ENCODE results near the gene FAM240A. TPM values are rescaled to one million over a fixed set of nuclear protein-coding genes. Genes with fewer than 3 reads are reported as not detected.

The FAM240A gene
- total RNA-seq, 2 donors from 2014 or later: 0.32 TPM; not detected in 1

GRCh38 chr3:46614431-46614830 is 2.1 kb downstream of the FAM240A start:
- Histone ChIP-seq H3K4me3 (no peak overlapping the region), H3K9me3 (no peaks in the 10 kb centered on the region), H3K27ac (no peak overlapping the region), H3K36me3 (no peaks in the 10 kb centered on the region), H3K27me3 (replicated peaks; ENCODE audit: insufficient read depth) (peaks cover 3% of the 10 kb centered on the region), H3K4me1 (replicated peaks) (no peaks in the 10 kb centered on the region)
- TF ChIP-seq POLR2A (IDR thresholded peaks at IDR 0.05) (no peak), POLR2AphosphoS5 (IDR thresholded peaks at IDR 0.05) (no peak)
- TF ChIP-seq, protein P1, sequence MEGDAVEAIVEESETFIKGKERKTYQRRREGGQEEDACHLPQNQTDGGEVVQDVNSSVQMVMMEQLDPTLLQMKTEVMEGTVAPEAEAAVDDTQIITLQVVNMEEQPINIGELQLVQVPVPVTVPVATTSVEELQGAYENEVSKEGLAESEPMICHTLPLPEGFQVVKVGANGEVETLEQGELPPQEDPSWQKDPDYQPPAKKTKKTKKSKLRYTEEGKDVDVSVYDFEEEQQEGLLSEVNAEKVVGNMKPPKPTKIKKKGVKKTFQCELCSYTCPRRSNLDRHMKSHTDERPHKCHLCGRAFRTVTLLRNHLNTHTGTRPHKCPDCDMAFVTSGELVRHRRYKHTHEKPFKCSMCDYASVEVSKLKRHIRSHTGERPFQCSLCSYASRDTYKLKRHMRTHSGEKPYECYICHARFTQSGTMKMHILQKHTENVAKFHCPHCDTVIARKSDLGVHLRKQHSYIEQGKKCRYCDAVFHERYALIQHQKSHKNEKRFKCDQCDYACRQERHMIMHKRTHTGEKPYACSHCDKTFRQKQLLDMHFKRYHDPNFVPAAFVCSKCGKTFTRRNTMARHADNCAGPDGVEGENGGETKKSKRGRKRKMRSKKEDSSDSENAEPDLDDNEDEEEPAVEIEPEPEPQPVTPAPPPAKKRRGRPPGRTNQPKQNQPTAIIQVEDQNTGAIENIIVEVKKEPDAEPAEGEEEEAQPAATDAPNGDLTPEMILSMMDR (IDR thresholded peaks at IDR 0.05): no peak
- whole genome bisulfite sequencing: 93% methylated on average over 4 of the region's 4 CpGs
- no peak for DNase-seq (ENCODE audit: low spot score)
- intact Hi-C loops (cut with DNase I): no loop called here

DNA sequence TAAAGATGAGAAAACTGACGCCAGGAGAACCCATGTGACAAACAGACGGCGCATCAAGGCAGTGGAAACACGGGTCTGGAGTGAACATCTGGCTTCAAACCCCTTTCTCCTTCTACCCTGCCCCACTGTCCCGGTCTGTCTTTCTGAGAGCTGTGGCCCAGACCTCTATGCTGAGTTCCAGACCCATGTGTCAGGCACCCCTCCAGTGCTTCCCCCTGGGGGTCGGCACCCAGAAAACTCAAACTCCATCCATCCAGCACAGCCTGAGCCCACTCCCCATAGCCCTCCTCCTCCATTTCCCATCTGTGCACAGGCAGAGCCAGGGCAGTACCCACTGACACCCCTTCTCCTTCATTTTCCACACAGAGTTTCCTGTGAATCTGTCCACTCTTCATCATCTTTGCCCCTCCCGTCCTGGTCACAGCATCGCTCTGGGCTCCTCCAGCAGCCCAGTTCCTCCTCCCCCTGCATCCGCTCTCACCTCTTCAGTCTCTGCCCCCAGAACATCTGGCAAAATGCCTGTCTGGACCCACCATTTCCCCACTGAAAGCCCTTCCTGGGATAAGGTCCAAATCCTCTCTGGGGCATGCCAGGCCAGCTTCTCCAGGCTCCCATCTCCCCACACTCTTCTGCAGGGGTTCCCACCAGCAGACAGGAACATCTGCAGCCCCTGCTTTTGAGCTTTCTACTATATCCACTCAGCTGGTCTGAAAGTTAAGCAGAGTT is 2.9 kb downstream of the FAM240A start:
- Histone ChIP-seq H3K36me3 (no peaks in the 10 kb centered on the region), H3K27me3 (replicated peaks; ENCODE audit: insufficient read depth) (peaks cover 3% of the 10 kb centered on the region)
- 87% methylated on average over 9 of the region's 9 CpGs for WGBS

DNA sequence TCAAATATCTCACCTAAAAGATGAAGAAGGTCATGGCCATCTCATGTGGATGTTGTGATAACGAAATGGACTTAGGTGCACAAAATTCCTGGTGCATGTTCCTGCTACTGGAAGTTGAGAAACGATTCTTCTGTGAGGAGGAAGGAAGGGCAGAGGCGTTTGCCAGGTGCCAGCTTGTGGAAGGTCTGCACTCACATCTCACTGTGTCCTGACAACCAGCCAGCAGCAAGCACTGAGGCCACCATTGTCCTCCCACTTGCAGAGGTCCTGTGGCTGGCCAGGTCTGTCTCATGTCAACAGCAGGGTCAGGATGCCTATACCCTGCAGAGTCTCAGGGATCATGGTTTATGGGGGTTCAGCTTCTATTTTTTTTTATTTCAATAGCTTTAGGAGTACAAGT is 3.7 kb downstream of the FAM240A start:
- no peaks in the 10 kb centered on the region for H3K9me3 ChIP-seq
- TF ChIP-seq POLR2AphosphoS5 (IDR thresholded peaks at IDR 0.05) (no peak), POLR2A (IDR thresholded peaks at IDR 0.05) (no peak)
- TF ChIP-seq, protein P1 (IDR thresholded peaks at IDR 0.05): no peak
- no peaks in the 10 kb centered on the region for H3K36me3 ChIP-seq
- 49% methylated on average over 3 of the region's 3 CpGs for WGBS
- no peak overlapping the region for H3K4me3 ChIP-seq
- peaks cover 3% of the 10 kb centered on the region for H3K27me3 ChIP-seq (replicated peaks; ENCODE audit: insufficient read depth)
- DNase-seq (ENCODE audit: low spot score): no peak
- intact Hi-C loops (cut with DNase I): no loop called here
- no peak overlapping the region for H3K27ac ChIP-seq
- no peaks in the 10 kb centered on the region for H3K4me1 ChIP-seq (replicated peaks)

More for the DNA sequence above, 2.9 kb downstream of the FAM240A start:
- no peak for DNase-seq (ENCODE audit: low spot score)
- Histone ChIP-seq H3K9me3 (no peaks in the 10 kb centered on the region), H3K4me1 (replicated peaks) (no peaks in the 10 kb centered on the region), H3K27ac (no peak overlapping the region), H3K4me3 (no peak overlapping the region)
- TF ChIP-seq POLR2A (IDR thresholded peaks at IDR 0.05) (no peak), POLR2AphosphoS5 (IDR thresholded peaks at IDR 0.05) (no peak)
- TF ChIP-seq, protein P1 (IDR thresholded peaks at IDR 0.05): no peak
- intact Hi-C loops (cut with DNase I): no loop called here

DNA sequence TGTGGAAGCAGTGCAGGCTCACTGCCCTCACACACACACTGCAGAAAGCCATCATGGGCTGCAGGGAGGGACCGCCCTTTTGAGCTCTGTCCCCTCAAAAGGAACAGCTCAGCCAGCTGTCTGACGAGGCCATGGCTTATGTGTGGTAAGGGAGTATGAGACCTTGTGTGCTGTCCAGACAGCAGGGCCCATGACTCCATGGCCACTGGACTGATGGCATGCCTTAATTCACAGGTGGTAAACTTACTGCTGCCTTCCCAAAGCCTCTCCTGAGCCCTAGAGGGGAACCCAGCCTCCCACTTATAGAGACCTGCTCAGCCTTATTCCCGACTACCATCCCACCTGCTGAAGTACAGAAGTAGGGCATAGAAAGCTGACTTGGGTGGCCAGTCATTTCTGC is 5.6 kb downstream of the FAM240A start:
- 100% methylated on average over 3 of the region's 3 CpGs for WGBS

More for the DNA sequence above, 5.6 kb downstream of the FAM240A start:
- TF ChIP-seq, protein P1 (IDR thresholded peaks at IDR 0.05): no peak
- TF ChIP-seq POLR2A (IDR thresholded peaks at IDR 0.05) (no peak), POLR2AphosphoS5 (IDR thresholded peaks at IDR 0.05) (no peak)
- Histone ChIP-seq H3K27me3 (replicated peaks; ENCODE audit: insufficient read depth) (peaks cover 3% of the 10 kb centered on the region), H3K9me3 (no peaks in the 10 kb centered on the region), H3K4me3 (no peak overlapping the region), H3K36me3 (no peaks in the 10 kb centered on the region), H3K4me1 (replicated peaks) (peaks cover 3% of the 10 kb centered on the region), H3K27ac (no peak overlapping the region)
- no peak for DNase-seq (ENCODE audit: low spot score)
- intact Hi-C loops (cut with DNase I): no loop called here

All from prostate gland (tissue), 2 donors.